HL-60/S4 (cell line): ENCODE data around the gene RCC1.
"Not testable (repeated sequence)": the region's sequence is repeated elsewhere in the genome, so short reads cannot be mapped to it uniquely, and the experiment has no call there.

Source experiments
- in situ Hi-C: fragments of 300-500 bp; cut with MboI; formaldehyde crosslinking; loops from 2 replicates; pipeline ENCODE4 v1.14.3; 2022; ENCODE audit warnings: low sequenced_read_pairs

The RCC1 gene

DNA sequence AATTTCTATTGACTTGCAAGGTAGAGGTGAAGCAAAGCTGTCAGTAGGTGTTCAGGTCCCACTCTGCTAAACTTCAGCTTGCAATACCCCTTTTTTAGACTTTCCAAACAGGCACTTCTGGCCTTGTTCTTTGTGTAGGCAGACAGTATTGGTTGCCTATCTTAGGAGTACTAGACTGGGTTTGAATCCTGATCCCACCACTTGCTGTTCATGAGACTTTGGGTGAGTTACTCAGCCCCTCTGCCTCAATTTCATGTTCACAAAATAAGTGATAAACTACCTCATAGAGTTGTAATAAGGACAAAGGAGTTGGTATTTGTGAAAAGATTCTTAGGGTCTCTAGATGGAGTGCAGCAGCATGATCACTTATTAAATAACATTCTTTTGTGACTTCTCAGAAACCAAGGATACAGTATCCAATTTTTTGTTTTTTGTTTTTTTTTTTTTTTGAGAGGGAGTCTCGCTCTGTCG, 5.2 kb downstream of the RCC1 start:
- in situ Hi-C loops, result no loop called here

DNA sequence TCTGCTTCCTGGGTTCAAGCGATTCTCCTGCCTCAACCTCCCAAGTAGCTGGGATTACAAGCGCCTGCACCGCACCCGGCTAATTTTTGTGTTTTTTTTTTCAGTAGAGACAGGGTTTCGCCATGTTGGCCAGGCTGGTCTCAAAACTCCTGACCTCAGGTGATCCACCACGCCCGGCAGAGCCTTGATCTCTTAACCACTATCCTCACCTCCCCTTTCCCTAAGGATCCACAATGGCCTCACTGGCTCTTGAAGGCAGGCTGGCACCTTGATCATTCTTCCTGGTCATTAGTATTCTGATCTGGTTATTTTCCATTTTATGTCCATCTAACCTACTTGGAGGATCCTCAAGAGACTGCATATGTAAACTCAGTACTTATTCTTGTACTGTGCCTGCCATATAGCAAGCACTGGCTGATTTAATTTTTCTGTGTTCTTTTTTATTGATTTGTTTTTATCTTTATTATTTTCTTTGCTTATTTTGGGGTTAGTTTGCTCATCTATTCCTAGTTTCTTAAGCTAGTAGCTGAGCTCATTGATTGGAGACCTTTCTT, 6.3 kb downstream of the RCC1 start:
- in situ Hi-C loops, result no loop called here

DNA sequence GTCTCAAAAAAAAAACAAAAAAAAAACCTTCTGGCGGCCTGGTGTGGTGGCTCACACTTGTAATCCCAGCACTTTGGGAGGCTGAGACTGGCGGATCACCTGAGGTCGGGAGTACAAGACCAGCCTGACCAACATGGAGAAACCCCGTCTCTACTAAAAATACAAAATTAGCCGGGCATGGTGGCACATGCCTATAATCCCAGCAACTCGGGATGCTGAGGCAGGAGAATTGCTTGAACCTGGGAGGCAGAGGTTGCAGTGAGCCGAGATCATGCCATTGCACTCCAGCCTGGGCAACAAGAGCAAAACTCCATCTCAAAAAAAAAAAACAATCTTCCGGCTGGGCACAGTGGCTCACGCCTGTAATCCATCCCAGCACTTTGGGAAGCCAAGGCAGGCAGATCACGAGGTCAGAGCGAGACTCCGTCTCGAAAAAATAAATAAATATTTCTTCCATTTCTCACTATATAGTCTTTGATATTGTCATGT, 8.6 kb downstream of the RCC1 start:
- in situ Hi-C loops, result not testable (repeated sequence)

DNA sequence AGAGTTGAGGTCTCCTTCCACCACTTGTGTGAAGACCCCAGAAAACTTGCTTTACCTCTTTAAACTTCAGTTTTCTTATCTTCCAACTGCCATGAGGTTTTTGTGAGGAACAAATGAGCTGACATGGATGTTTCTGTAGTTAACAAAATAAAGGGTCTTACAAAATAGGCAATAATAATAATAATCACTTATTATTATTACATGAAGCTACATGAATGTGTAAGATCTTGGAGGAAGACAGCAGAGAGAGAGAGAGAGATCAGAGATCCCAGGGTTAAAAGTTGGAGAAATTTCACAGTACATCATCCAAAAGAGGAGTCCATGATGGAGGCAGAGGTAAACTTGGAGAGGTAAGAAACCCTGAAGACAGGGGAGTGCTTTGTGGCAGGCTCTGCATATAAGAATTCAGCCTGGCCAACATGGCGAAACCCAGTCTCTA, 10.7 kb downstream of the RCC1 start:
- in situ Hi-C loops, result no loop called here

DNA sequence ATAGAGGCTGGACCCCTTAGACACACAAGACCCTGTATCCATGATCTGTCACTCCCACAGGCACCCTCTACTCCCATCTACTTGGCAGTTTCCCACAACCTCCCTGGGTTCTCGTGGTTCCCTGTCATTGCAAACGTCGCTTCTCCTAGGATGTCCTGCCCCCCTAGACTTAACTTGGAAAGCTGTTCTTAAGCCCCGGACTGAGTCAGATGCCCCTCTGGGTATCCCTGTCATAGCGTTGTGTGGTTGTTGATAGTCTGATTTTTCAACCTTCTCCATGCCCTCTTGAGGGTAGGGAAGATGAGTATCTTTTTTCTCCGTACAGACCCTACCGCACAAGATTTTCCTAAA, 11.8 kb downstream of the RCC1 start:
- in situ Hi-C loops, result no loop called here

DNA sequence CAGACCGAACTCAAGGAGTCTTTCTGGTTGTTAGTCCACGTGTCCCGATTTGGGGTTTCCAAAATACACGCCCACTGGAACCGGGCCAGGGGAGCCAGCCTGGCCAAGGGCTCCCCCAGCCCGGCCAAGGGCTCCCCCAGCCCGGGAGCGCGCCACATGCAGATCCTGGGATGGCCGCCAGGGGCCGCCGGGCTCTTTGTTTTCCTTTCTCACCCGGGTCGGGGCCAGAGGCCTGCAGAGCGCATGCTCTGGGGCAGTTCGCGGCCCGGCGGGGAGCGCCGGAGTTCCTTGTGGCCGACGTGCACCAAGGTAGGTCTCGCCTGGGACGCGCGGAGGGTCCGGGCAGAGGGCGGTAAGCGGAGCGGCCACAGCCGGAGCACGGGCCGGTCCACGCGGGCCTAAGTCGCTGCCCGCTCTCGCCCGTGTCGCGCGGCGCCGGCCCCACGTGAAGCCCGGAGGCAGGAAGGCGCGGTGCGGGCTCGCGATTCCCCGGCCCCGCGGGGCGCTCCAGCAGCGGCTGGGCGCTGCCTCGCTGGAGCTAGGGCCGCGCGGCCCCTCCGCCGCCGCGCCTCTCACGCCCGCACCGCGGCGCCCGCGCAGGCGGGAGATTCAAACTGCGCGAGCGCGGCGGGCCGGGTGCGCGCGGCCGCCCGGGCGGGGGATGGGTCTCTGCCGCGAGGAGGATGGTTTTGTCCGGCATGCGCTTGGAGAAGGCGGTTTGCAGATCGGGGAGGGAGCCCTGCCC, 12.3 kb downstream of the RCC1 start:
- in situ Hi-C loops, result no loop called here

DNA sequence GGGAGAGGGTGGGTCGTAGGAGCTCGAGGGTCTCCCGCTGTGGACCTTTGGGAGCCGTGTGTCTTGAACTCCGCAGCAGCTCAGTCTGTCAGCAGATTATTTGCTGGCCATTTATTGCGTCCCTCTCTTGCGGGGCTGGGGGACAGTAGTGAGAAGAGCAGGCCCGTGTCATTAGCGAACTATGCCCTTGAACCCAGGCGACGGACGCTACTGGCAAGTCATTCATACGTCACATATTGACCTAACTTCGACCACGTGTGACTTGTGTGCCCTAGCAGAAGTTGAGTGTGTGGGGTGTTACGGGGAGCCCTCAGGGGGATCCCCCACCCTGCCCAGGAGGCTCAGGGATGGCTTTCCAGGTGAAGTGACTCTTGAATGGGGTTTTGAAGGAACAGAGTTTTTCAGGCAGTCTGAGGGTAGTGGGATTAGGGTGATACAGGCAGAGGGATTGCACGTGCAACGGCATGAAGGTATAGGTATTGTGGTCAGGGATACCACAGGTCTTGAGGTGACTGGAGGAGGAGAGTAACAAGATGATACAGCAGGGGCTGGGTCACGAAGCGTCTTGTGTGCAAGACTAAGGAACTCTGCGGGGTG, 13.0 kb downstream of the RCC1 start:
- in situ Hi-C loops, result no loop called here

GRCh38 chr1:28519946-28520725, 14.3 kb downstream of the RCC1 start:
- in situ Hi-C loops, result no loop called here

DNA sequence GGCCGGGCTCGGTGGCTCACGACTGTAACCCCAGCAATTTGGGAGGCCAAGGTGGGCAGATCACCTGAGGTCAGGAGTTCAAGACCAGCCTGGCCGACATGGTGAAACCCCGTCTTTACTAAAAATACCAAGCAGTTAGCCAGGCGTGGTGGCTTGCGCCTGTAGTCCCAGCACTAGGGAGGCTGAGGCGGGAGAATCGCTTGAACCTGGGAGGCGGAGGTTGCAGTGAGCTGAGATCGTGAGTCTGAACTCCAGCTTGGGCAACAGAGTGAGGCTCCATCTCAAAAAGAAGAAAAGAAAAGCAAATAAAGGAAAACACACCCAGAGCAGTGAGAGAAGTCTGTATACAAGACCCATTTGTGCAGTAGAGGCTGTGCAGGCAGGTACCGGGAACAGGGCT, 15.0 kb downstream of the RCC1 start:
- in situ Hi-C loops, result not testable (repeated sequence)

DNA sequence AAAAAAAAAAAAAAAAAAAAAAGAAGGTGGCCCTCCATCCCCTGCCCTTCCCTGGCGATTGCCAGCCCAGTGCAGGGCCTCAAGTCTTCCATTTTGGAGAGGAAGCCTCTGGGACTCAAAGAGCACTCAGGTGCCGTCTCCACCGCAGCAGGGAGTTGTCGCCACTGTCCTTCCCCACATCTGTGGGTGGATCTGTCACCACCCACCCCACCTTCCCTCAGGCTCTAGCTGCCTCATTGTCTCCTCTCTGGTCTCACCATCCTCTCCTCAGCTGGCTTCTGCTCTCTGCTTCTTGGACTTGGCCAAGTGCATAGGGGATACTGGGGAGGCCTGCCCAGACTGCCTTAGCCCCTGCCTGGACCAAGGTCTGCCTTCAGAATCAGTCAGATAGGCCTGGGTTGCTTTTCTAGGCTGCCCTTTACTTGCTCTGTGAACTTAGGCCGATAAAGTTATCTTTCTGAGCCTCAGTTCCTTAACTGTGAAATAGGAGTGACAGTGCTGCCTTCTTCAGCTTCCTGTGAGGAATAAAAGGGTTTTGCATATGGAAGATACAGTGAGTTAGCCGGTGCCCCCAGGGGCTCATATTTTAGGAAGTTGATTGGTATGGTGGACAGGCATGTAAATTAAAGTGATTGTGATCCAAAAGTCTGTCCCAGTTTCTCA, 15.8 kb downstream of the RCC1 start:
- in situ Hi-C loops, result no loop called here

- in situ Hi-C loops, result not testable (repeated sequence)
Observed at GRCh38 chr1:28522537-28522936, 16.7 kb downstream of the RCC1 start.

- in situ Hi-C loops, result not testable (repeated sequence)
Observed at GRCh38 chr1:28525002-28525642, 19.3 kb downstream of the RCC1 start.

- in situ Hi-C loops, result no loop called here
Observed at GRCh38 chr1:28526886-28527285, 21.0 kb downstream of the RCC1 start.

- in situ Hi-C loops, result no loop called here
Observed at GRCh38 chr1:28530456-28530855, 24.6 kb downstream of the RCC1 start.

GRCh38 chr1:28534671-28535070, 28.8 kb downstream of the RCC1 start:
- in situ Hi-C loops, result no loop called here

DNA sequence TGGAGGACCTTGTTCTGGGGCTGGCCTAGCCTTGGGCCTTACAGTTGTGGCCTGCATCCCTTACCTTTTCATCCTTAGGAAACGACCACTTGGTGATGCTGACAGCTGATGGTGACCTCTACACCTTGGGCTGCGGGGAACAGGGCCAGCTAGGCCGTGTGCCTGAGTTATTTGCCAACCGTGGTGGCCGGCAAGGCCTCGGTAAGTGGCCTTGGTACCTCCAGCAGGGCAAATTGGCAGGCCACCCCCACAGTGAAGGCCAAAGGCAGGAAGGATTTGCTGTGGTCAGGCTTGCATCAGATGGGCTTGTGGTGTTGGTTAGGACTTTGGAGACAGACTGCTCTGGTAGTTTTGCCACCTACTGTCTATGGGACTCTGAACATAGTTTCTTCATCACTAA, 29.3 kb downstream of the RCC1 start:
- in situ Hi-C loops, result no loop called here

DNA sequence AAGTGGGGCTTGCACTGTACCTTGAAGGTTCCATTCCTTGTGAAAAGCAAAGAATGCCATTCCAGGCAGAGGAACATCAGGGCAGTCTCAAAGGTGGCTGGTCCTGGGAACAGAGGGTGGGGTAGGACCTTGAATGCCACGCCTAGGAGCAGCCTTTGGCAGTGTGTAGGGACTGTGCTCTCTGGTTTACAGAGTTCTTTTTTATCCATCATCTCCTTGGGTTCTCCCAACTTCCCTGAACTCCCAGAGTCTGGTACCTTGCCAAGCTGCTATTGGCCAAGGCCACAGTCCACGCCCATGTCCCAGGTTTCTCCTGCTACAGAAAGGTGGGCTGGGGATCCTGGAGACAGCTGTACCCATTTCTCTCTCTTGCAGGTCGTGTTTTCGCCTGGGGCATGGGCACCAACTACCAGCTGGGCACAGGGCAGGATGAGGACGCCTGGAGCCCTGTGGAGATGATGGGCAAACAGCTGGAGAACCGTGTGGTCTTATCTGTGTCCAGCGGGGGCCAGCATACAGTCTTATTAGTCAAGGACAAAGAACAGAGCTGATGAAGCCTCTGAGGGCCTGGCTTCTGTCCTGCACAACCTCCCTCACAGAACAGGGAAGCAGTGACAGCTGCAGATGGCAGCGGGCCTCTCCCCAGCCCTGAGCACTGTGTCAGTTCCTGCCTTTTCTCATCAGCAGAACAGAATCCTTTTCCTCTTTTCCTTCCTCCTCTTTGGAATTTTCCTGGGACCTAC, 31.8 kb downstream of the RCC1 start:
- in situ Hi-C loops, result no loop called here

DNA sequence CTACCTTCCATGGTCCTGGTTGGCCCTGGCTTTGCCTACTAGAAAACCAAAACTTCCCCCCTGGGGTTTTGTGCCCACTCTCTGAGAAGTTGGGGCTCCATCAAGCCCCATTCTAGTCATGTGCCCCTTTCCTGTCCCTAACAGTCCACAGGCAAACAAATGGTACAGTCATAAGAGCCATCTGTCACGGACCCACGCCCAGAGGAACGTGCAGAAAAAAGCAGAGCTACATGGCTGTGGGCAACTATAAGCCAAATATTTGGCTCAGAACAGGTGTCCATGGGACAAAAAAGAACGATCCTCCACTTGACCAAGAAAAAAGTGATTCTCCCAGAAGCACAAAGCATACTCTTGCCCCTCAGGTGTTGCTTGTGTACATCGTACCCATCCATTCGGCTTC, 32.4 kb downstream of the RCC1 start:
- in situ Hi-C loops, result no loop called here

GRCh38 chr1:28540651-28541050, 34.8 kb downstream of the RCC1 start:
- in situ Hi-C loops, result no loop called here
